ENCODE results near the gene UBTD1. TPM values are rescaled to one million over a fixed set of nuclear protein-coding genes. Genes with fewer than 3 reads are reported as not detected.

UBTD1 gene
- total RNA-seq, 2 donors from 2014 or later: 3.3 to 5.6 TPM

- DNase-seq (ENCODE audit: low spot score) (no peak), ATAC-seq (no peak)
- Mint-ChIP-seq H3K4me3 (peak within 1 kb of the TSS; percentile 34), H3K27ac (peak within 1 kb of the TSS; percentile 23 to 40), H3K36me3 (no peaks in the 10 kb centered on the region), H3K9me3 (no peaks in the 10 kb centered on the region), H3K4me1 (ENCODE audit: low read depth in 2 of 2) (peaks cover 18 to 19% of the 10 kb centered on the region in 2 donors), H3K27me3 (peaks cover 0 to 4% of the 10 kb centered on the region in 2 donors)
These were observed 90.8 kb downstream of the UBTD1 start, which contains the start of gene C10orf62 for GRCh38 chr10:97589479-97589878. TSS of gene C10orf62 (plus strand) at chr10:97589721. CDS start at chr10:97589898, 177 bp downstream.

DNA sequence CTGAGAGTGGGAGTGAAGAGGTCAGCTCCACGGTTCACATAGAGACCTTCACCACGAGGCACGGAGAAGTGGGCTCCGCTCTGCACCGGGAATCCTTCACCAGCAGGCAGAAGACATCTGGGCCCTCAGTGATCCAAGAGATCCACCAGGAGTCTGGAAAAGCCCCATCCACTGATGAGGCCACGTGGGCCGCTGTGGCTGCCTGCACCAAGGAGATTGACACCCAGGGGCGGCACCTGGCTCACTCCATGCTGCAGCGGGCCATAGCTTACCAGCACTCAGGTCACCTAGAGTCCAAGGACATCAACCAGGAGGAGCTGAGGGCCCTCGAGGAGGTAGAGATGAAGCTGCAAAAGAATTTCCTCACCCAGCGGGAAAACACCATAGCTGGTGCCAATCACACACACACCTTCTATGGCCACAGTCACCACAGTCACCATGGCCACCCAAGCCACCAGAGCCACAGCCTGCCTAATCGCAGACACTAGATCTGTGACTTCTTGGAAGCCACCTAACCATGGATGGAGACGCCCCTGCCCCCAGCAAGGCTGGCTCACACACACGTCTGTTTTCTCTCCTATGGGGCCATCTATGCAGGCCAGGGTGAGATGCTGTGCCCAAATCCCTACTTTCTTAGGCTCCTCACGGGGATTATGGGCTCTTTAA lies 91.5 kb downstream of the UBTD1 start:
- DNase-seq (ENCODE audit: low spot score) (peak; percentile 66), ATAC-seq (peak; percentile 89 to 92)
- peaks cover 0 to 4% of the 10 kb centered on the region in 2 donors for H3K27me3 Mint-ChIP-seq
- no peaks in the 10 kb centered on the region for H3K36me3 Mint-ChIP-seq
- peak overlapping the region; percentile 34 for H3K4me3 Mint-ChIP-seq
- peaks cover 18 to 19% of the 10 kb centered on the region in 2 donors for H3K4me1 Mint-ChIP-seq (ENCODE audit: low read depth in 2 of 2)
- H3K27ac Mint-ChIP-seq: peak overlapping the region; percentile 23 to 40
- no peaks in the 10 kb centered on the region for H3K9me3 Mint-ChIP-seq

- H3K9me3 Mint-ChIP-seq: no peaks in the 10 kb centered on the region
- peaks cover 18 to 19% of the 10 kb centered on the region in 2 donors for H3K4me1 Mint-ChIP-seq (ENCODE audit: low read depth in 2 of 2)
- DNase-seq (ENCODE audit: low spot score) (peak; percentile 37), ATAC-seq (no peak)
- H3K36me3 Mint-ChIP-seq: no peaks in the 10 kb centered on the region
- H3K27me3 Mint-ChIP-seq: peaks cover 0 to 4% of the 10 kb centered on the region in 2 donors
- H3K27ac Mint-ChIP-seq: peak overlapping the region; percentile 23 to 40
- peak overlapping the region; percentile 34 for H3K4me3 Mint-ChIP-seq
These were observed 92.2 kb downstream of the UBTD1 start for GRCh38 chr10:97590748-97591495.

GRCh38 chr10:97593421-97593820 lies 94.7 kb downstream of the UBTD1 start:
- DNase-seq (ENCODE audit: low spot score) (no peak), ATAC-seq (no peak)
- Mint-ChIP-seq H3K4me3 (no peak overlapping the region), H3K36me3 (no peaks in the 10 kb centered on the region), H3K9me3 (no peaks in the 10 kb centered on the region), H3K27ac (no peak overlapping the region), H3K4me1 (ENCODE audit: low read depth in 2 of 2) (peaks cover 18 to 19% of the 10 kb centered on the region in 2 donors), H3K27me3 (peaks cover 0 to 4% of the 10 kb centered on the region in 2 donors)

DNA sequence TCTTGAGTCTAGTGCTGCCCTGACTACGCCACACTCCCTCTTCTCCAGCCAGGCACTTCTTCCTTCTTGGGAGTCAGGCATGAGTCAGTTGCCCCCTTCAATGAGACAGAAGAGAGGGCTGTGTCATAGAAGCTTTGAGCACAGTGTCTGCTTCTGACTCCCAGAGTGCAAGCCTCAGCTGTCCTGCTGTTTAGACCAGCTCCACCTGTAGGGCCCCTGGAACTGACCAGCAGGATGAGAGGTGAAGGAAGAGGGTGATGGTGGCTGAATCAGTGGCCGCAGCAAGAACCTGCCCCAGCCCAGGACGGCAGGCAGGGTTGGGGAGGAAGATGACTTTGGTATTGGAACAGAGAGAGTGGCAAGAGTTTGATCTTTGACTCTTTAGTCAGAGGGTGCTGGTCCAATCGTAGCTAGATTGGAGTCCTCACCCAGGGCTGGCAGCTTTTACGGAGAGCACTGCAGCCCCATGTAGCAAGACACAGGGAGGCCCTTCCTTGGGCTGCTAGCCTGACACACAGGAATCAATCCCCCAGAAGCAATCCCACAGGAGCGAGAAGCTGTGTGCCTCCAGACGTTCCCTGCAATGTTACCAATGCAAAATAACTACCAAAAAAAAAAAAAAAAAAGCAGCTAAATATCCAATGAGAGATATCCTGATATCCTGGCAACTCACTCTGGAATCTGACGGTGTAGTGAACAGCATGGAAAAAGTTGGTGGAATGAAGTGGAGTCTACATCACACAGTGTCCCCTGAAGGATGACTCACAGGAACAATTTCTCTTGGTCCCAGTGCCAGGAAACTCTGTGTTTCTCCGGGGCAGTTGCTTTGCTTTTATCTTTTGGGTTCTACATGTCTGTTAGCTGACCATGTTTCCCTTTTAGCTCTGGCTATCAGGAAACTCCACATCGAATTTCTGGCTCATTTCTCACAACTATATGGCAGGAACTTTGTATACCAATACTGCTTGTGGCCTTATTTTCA lies 97.7 kb downstream of the UBTD1 start:
- Mint-ChIP-seq H3K9me3 (no peaks in the 10 kb centered on the region), H3K4me3 (no peak overlapping the region), H3K27me3 (no peaks in the 10 kb centered on the region), H3K27ac (no peak overlapping the region), H3K36me3 (no peaks in the 10 kb centered on the region), H3K4me1 (ENCODE audit: low read depth in 2 of 2) (peaks cover 2 to 4% of the 10 kb centered on the region in 2 donors)
- DNase-seq (ENCODE audit: low spot score): peak; percentile 15
- ATAC-seq: peak in 1 of 2 donors; percentile 43

DNA sequence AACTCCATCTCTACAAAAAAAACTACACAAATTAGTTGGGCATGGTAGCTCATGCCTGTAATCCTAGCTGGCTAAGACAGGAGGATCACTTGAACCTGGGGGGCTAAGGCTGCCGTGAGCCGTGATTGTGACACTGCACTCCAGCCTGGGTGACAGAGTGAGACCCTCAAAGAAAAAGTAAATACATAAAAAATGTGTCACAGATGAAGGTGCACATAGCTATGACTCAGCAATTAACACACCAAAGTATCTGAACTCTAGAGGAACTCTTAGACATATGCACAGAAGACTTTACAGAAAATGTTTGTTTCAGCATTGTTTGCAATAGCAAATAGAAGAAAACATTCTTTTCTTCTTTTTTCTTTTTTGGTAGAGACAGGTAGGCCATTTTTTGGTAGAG lies 99.1 kb downstream of the UBTD1 start:
- H3K4me3 Mint-ChIP-seq: no peak overlapping the region
- no peaks in the 10 kb centered on the region for H3K27me3 Mint-ChIP-seq
- ATAC-seq: no peak
- H3K36me3 Mint-ChIP-seq: no peaks in the 10 kb centered on the region
- H3K27ac Mint-ChIP-seq: no peak overlapping the region
- no peaks in the 10 kb centered on the region for H3K9me3 Mint-ChIP-seq
- no peak for DNase-seq (ENCODE audit: low spot score)
- H3K4me1 Mint-ChIP-seq (ENCODE audit: low read depth in 2 of 2): no peaks in the 10 kb centered on the region

GRCh38 chr10:97598407-97599271 lies 99.9 kb downstream of the UBTD1 start:
- Mint-ChIP-seq H3K4me3 (no peak overlapping the region), H3K27me3 (no peaks in the 10 kb centered on the region), H3K36me3 (no peaks in the 10 kb centered on the region), H3K9me3 (no peaks in the 10 kb centered on the region), H3K27ac (no peak overlapping the region), H3K4me1 (ENCODE audit: low read depth in 2 of 2) (no peaks in the 10 kb centered on the region)
- ATAC-seq (peak in 1 of 2 donors; percentile 17), DNase-seq (ENCODE audit: low spot score) (peak; percentile 41)

GRCh38 chr10:97599272-97599619 lies 100.5 kb downstream of the UBTD1 start:
- Mint-ChIP-seq H3K27me3 (no peaks in the 10 kb centered on the region), H3K36me3 (no peaks in the 10 kb centered on the region), H3K4me1 (ENCODE audit: low read depth in 2 of 2) (no peaks in the 10 kb centered on the region), H3K27ac (no peak overlapping the region), H3K9me3 (no peaks in the 10 kb centered on the region), H3K4me3 (no peak overlapping the region)
- ATAC-seq (no peak), DNase-seq (ENCODE audit: low spot score) (peak; percentile 41)

DNA sequence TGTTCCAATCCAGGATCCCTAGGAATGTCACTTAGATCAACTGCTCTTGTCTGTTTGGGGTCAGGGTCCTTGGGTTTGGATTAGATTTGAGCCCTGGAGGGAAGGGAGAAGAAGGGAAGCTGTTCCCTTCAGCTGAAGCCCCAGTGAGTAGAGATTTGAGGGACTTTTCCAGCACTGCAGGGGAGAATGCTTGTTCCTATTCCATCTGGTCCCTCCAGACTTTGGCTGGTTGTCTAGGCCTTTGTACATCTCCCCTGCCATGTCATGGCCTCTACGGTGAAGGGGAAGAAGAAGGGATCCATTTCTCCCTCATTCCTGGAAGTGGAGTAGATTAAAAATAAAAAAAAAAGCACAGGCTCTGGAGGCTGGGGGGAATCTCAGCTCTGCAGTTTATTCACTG lies 101.9 kb downstream of the UBTD1 start:
- Mint-ChIP-seq H3K27me3 (no peaks in the 10 kb centered on the region), H3K27ac (no peak overlapping the region), H3K4me1 (ENCODE audit: low read depth in 2 of 2) (no peaks in the 10 kb centered on the region), H3K4me3 (no peak overlapping the region), H3K36me3 (no peaks in the 10 kb centered on the region), H3K9me3 (no peaks in the 10 kb centered on the region)
- DNase-seq (ENCODE audit: low spot score) (no peak), ATAC-seq (no peak)

GRCh38 chr10:97601268-97602215 lies 102.8 kb downstream of the UBTD1 start:
- H3K27me3 Mint-ChIP-seq: no peaks in the 10 kb centered on the region
- ATAC-seq: no peak
- H3K36me3 Mint-ChIP-seq: no peaks in the 10 kb centered on the region
- H3K9me3 Mint-ChIP-seq: no peaks in the 10 kb centered on the region
- no peaks in the 10 kb centered on the region for H3K4me1 Mint-ChIP-seq (ENCODE audit: low read depth in 2 of 2)
- DNase-seq (ENCODE audit: low spot score): no peak
- no peak overlapping the region for H3K4me3 Mint-ChIP-seq
- H3K27ac Mint-ChIP-seq: no peak overlapping the region

DNA sequence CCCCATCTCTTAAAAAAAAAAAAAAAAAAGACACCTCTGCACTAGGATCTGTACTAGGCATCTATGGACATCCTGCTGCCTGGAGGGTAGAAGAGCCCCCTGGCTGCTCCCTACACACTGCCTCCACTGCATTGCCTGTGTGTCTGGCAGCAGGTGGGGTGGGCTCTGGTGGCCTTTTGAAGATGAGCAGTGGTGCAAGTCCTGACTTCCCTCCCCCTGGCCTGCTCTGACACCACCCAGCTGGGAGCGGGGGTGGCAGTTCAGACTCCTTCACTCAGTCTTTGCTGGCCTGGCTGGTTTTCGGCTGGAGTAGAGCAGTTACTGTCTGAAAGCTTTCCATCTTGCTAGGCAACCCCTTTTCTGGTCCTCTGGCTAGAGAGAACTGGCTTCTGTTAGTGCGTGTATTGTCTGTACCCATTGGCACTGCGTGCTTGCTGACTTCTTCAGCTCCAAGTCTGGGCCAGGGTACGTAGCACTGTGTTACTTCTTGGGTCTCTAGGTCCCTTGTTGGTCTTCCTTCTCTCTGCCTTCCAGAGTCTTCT lies 108.4 kb downstream of the UBTD1 start:
- H3K27me3 Mint-ChIP-seq: no peaks in the 10 kb centered on the region
- no peaks in the 10 kb centered on the region for H3K4me1 Mint-ChIP-seq (ENCODE audit: low read depth in 2 of 2)
- H3K9me3 Mint-ChIP-seq: no peaks in the 10 kb centered on the region
- no peak overlapping the region for H3K4me3 Mint-ChIP-seq
- H3K36me3 Mint-ChIP-seq: no peaks in the 10 kb centered on the region
- no peak for DNase-seq (ENCODE audit: low spot score)
- ATAC-seq: no peak
- no peak overlapping the region for H3K27ac Mint-ChIP-seq

GRCh38 chr10:97608991-97609561 lies 110.4 kb downstream of the UBTD1 start:
- Mint-ChIP-seq H3K4me1 (ENCODE audit: low read depth in 2 of 2) (no peaks in the 10 kb centered on the region), H3K36me3 (no peaks in the 10 kb centered on the region), H3K27ac (no peak overlapping the region), H3K27me3 (no peaks in the 10 kb centered on the region), H3K9me3 (no peaks in the 10 kb centered on the region), H3K4me3 (no peak overlapping the region)
- DNase-seq (ENCODE audit: low spot score) (no peak), ATAC-seq (no peak)
